GM18498 (cell line): Measurements from ENCODE around the gene TAAR1.
A peak's percentile ranks its signal among the peaks of the same experiment; 100 is the strongest.
"Not testable (repeated sequence)": the region's sequence is repeated elsewhere in the genome, so short reads cannot be mapped to it uniquely, and the experiment has no call there.

ENCODE experiments used
- ATAC-seq: cut with Tn5 transposase; IDR thresholded peaks from one replicate; pipeline ENCODE4 v1.9.1; 2021; ENCODE audit warnings: mild to moderate bottlenecking, moderate library complexity; ENCODE audit not compliant: unreplicated experiment

The TAAR1 gene, protein sequence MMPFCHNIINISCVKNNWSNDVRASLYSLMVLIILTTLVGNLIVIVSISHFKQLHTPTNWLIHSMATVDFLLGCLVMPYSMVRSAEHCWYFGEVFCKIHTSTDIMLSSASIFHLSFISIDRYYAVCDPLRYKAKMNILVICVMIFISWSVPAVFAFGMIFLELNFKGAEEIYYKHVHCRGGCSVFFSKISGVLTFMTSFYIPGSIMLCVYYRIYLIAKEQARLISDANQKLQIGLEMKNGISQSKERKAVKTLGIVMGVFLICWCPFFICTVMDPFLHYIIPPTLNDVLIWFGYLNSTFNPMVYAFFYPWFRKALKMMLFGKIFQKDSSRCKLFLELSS

DNA sequence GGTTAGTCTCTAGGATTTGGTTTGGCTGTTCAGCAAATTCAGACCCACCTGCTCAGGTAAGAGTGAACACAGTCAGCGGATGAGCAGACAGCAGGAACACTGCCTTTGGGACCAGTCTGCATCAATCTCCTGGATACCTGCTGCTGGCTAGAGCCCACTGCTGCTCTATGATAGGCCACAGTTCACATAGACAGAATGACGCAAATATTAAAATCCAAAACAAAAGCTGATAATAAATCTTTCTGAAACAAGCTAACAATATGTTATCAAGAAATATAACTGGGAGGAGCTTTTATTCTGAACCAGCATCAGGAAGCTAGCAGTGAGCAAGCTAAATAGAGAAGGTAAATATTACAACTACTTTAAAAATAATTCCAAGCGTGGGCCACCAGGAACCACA is at the start of gene TAAR1:
Gene TAAR1, minus strand, starts transcription at position 101 of the 400 bp plus-strand sequence. CDS start 13,179 bp downstream, outside the sequence.
- no peak for ATAC-seq

DNA sequence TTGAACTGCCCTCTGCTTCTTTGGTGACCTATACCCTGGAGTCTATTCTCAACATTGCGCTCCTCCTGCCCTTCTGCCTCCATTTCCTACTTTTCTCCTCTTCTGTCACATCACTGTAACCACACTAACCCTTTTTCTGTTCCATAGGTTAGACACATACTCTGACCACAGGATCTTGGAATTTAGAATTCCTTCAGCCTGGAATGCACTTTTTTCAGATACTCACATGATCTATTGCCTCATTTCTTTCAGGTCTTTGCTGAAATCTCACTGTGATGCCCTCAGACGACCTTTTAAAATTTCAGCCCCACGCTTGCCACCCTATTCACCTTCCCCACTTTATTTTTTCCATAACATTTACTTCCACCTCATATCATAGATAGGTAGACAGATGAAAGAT is 49.8 kb upstream of the TAAR1 start:
- no peak for ATAC-seq

DNA sequence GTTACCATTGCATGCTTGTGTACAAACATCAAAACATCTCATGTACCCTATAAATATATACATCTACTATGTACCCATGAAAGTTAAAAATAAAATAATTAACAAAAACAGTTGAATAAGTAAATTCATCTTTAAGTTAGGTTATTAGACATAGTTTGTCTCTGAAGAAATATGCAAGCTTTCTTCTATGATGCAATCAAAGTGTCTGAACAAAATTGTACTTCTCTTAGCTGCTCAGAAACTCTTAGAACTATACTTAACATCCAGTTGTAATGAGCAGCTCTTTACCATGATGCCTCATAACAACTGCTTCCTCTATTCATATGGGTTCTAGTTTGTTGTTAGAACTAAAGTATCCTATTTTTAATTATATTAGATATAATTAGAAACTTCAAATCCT is 49.0 kb upstream of the TAAR1 start:
- ATAC-seq = no peak

DNA sequence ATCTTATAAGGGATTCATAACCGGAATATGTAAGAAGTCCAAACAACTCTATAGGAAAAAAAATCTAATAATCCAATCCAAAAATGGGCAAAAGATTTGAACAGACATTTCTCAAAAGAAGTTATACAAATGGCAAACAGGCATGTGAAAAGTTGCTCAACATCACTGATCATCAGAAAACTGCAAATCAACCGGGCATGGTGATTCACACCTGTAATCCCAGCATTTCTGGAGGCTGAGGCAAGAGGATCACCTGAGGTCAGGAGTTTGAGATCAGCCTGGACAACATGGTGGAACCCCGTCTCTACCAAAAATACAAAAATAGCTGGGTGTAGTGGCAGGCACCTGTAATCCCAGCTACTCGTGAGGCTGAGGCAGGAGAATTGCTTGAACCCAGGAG is 47.8 kb upstream of the TAAR1 start:
- ATAC-seq = not testable (repeated sequence)

DNA sequence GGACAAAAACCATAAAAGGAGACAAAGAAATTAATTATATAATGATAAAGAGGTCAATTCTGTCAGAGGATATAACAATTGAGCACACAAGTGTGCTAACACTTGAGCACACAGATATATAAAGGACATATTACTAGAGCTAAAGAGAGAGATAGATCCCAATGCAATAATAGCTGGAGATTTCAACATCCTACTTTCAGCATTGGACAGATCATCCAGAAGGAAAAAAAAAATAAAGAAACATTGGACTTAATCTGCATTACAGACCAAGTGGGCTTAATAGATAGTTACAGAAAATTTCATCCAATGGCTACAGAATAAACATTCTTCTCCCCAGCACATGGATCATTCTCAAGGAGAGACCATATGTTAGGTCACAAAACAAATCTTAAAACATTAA is 45.0 kb upstream of the TAAR1 start:
- ATAC-seq = no peak

DNA sequence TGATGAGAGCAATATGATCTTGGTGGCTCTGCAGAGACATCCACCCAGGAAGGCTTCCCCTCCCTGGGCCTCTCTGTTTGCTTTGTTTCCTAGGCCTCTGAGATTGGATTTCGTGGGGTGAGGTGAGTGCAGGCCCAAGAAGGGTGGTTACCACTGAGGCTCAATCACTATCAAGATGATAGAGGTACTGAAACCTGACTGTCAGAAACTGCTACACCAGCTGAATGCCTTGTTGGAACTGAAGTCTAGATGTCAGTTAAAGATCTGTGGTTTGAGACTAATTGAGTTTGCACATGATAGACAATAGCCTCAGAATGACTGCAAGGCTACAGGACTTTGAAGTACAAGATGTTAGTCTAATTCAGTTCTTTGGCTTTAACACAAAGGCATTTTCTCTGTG is 39.6 kb upstream of the TAAR1 start:
- peak; percentile 94 for ATAC-seq

DNA sequence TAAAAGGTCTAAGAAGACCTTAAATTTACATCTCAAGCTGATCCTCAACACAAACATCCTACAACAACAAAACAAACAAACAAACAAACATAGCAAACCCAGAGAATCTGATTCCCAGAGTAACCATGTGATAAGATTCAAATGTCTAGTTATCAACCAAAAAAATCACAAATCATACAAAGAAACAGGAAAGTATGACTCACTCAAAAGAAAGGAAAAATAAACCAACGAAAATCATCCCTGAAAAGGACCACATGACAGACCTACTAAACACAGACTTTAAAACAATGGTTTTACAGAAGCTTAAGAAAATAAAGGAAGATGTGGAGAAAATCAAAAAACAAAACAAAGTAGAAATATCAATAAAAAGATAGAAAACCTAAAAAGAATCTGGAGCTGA is 36.8 kb upstream of the TAAR1 start:
- ATAC-seq = no peak

DNA sequence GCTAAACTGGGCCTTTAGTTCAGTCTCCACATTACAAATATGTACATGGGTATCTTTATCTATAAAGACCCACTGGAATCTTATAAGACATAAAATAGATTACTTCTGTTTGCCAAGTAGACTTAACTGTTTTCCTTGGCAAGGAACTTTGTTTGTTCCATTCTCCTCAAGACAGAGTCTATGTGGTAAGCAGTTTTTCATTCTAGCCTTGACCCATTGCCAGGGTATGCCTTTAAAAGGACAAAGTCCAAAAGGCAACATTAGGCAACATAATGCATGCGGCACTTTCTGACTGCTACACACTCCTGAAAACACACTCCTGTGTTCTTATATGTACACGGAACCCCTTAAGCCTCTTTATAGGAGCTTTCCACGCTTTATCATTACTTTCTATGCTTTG is 34.5 kb upstream of the TAAR1 start:
- ATAC-seq = no peak

DNA sequence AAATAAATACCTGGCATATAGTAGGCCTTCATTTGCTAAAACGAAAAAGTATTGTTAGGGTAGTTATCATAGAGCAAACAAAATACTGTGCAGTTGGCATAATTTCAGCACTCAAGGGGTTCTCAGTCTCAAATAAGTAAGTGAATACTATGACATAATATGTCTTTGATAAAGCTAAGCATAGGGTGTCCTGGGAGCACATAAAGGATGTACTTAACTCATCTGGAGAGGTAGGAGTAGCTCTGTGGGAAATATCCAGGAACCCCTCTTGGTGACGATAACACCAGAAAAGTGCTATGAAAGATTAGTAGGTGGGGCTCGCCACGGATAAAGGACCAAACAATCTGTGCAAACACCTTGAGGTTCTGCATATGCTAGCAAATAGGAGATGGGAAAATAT is 31.7 kb upstream of the TAAR1 start:
- no peak for ATAC-seq

DNA sequence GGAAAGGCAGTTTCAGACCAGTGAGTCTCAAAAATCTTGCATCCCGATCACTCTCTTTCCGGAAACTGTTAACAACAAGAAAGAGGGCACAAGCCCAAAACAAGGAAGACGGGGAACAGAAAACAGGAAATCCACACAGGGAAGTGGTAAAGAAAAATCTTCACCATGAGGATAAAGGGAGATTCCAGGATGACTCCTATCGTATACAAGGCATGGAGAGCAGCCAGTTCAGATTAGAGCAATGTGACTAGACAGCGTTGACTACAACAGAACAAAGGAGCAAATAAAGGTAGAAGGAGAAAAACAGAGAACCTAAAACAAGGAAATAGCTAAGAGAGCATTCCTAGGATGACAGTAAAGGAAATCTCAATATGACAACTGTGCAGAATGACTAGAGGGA is 28.3 kb upstream of the TAAR1 start:
- no peak for ATAC-seq

DNA sequence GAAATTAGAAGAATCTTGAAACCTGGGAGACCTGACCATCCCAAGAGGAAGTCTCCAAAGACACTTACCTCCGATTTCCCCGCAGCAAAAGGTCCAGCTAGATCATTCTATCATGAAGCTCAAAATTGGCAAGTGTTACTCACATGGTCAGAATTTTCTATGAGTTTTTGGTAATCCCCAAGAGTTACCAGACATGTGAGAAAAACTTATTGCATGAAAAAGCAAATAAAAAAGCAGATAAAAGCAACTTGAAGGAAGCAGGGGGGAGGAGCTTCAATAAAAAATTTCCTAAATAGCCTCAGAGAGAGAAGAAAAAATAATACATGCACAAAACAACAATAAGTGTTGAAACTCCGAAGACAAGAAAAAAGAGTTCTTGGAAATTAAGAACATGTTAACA is 27.5 kb upstream of the TAAR1 start:
- ATAC-seq = no peak

DNA sequence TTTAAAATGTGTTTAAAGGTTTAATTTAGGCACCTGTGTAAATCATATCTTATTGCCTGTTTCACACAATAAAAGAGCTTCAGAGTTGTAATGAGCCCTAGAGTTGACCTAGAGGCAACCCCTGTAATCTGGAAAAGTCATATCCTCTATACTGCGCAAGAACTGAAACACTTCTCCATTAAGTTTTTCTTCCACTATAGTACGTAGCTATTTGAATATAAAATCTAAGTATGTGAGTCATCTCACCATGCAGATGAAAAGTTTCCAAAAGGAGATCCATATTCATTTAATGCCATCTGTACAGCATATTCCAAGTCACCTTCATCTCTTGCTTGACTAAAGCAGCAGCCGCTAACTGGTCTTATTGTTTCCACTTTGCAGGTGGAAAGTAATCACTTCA is 26.0 kb upstream of the TAAR1 start:
- no peak for ATAC-seq

DNA sequence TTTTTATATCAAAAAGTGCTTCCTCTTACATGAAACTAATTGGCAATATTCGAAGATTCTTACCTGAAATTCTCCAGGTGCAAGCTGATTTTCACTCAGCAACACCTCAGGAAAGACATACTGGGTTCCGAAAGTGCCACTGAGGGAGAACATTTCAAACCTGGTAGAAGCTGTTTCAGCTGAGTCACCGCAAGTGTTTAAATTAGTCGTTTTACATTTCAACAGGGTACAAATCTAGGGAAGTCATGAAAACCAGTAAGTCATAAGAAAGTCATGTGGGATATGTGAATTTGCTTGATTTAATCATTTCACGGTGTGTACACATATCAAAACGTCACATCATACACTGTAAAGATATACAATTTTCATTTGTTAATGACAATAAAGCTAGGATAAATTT is 25.3 kb upstream of the TAAR1 start:
- ATAC-seq = no peak

DNA sequence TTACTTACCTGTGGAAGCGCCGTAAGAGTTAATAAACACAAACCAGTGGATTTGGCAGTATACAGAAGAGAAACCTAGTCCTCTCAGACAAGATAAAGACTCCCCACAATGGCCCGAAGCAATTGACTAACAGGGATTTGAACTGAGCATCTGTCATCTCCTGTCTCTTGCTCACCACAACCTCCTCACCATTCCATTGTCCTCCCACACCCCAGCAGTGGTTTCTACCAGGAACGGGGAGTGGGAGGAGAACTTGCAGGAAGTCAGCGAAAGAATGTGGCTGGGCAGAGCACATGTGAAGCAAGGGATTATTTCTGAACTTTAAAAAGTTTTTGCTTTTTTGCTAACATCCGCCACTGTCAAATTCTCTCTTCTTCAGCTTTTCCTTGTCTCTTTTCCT is 24.6 kb upstream of the TAAR1 start:
- no peak for ATAC-seq

DNA sequence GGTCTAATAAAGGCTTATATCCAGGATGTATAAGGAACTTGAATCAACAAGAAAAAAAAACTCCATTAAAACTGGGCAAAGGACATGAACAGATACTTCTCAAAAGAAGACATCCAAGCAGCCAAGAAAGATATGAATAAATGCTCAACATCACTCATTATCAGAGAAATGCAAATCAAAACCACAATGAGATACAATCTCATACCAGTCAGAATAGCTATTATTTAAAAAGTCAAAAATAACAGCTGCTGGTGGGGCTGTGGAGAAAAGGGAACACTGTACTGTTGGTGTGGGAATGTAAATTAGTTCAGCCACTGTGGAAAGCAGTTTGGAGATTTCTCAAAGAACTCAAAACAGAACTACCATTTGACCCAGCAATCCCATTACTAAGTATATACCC is 20.1 kb upstream of the TAAR1 start:
- ATAC-seq = peak; percentile 68

DNA sequence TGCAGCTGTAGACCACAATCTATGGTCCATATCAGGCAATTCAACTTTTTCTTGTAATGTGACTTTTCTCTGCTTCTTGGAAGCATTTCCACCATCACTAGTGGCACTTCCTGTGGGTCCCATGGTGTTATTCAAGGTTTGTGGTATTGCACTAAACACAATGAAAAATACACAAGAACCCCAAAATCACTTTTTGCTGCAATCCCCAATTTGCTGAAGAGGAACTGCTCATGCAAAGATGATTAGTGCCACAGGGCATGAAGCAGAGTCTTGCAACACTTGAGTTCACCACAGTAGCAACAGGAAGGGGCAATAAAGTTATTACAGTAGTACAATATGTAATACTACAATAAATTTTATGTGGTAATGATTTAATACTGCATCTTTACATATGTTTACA is 16.8 kb upstream of the TAAR1 start:
- no peak for ATAC-seq

DNA sequence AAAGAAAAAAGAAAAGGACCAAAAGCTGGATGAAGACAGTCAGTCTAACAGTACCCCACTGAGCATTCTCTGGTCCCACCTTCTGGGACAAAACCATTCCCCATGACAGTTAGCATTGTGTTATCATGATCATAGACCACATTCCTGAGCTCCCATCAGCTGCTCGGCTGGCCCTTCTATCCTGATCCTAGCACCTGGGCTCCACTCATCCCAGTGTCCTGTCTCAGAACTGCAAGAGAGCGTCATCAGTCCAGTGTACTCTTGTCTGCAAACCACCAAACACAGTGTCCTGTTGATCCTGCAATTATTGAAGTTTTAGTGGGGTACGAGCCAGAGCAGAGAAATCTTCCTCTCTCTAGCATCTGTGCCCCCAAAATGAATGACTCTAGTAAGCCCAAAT is 16.0 kb upstream of the TAAR1 start:
- ATAC-seq = no peak

DNA sequence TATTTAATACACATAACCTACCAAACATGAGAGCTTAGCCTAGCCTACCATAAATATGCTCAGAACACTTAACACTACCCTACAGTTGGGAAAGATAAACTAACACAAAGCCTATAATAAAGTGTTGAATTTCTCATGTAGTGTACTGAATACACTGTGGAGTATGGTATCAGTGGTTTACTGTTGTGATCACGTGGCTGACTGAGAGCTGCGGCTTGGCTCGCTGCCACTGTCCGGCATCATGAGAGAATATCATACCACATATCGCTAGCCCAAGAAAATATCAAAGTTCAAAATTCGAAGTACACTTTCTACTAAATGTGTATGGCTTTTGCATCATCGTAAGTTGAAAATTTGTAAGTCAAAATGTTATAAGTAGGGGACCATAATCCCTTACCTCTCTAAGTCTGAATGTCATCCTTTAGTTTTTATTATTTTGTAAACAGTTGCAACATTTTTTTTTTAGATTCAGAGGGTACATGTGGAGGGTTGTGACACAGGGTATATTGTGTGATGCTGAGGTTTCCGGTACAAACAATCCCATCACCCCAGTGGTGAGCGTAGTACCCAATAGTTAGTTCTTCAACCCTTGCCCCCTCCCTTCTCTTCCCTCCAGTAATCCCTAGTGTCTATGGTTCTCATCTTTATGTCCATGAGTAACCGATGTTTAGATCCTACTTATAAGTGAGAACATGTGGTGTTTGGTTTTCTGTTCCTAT is 14.6 kb upstream of the TAAR1 start:
- ATAC-seq = no peak

DNA sequence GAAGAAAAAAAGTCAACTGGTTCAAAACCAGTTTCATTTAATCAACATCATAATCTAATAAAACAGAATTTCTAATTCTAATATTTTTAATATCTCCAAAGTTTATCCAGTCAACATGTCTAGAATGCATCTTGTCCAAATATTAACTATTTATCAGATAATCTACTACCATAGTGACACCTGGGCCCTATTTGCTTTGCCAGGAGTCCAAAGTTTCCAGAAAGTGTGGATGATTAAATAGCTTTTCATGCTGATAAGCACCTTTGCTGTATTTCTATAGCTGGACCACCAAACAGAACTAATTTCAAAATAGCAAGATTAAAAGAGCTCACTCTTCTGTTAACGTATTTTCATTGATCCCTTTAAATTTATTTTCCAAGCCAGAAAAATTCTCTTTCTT is 12.3 kb upstream of the TAAR1 start:
- ATAC-seq = no peak

DNA sequence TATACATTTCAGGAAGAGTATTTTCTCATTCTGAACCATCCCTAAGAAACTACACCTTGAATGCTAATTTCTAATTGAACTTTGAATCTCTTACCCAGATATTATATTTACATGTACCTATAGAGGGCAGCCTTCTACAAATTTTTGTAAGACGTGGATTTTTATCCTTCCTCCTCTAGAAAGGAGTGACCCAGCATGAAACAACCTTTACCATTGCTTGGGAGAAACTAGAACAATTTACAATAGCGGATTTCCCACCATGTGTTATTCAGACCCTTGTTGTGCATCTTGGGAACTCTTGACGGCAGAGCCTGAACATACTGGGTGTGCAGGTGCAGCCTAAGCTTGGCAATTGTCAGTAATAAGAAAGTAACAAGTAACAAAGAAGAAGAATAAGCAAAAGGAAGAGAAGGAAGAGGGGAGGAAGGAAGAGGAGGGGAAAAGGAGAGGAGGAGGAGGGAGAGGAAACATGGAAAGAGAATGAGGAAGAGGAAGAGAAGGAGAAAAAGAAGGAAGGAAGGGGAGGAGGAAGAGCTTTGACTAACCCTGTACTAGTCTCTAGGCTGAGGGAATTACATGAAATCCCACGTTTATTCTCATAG is 10.8 kb upstream of the TAAR1 start:
- ATAC-seq = peak; percentile 65

DNA sequence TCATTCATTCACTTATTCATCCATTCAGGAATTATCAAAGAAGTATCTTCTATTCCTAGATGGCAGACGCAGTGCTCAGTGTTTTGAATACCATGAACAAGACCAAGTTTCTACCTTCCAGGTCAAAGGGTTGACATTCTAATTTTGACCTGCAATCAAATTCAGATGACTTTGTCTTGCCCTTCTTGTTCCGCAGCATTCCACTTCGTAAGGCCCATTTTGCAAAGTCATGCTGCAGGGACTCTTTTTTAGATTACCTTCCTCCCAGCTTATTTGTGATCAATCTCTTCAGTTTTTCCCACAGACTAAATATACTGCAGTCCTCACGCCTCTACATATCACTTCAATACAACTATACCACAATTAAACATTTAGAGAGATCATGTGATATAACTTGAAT is 7.1 kb upstream of the TAAR1 start:
- no peak for ATAC-seq

DNA sequence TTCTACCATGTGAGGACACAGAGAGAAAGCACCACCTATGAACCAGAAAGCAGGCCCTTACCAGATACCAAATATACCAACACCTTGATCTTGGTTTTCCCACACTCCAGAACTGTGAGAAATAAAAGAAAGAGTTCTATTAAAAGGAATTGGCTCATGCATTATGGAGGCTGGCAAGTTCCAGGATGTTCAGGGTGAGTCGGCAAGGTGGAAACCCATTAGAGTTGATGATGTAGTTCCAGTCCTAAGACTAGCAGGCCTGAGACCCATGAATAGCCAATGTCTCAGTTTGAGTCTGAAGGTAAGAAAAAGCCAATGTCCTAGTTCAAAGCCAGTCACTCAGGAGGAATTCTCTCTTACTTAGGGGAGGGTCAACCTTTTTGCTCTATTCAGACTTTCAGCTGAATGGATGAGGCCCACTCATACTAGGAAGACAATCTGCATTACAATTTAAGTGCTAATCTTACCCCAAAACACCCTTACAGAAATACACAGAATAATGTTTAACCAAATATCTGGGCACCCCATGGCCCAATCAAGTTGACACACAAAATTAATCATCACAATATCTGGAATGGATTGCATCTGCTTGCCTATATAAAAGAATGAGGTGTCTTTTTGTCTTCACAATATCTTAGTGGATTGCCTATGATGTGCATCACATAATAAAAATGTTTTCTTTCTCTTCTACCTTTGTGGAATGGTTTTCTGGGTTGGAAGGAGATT is 5.5 kb upstream of the TAAR1 start:
- ATAC-seq = no peak
